ENCODE results near the gene TLCD3A. TPM values are rescaled to one million over a fixed set of nuclear protein-coding genes. Genes with fewer than 3 reads are reported as not detected.

The TLCD3A gene
- total and polyA plus RNA-seq, 2 of the 4 experiments (the other 2 are of a cell fraction): 15.2 to 35.0 TPM

- no peak overlapping the region for H3K18ac ChIP-seq (ENCODE audit: low read depth, low read length)
- H3K56ac ChIP-seq (ENCODE audit: extremely low read depth, insufficient read depth, low read length): no peak overlapping the region; the same call in 1 of the 2 replicates
- intact Hi-C loops (cut with micrococcal nuclease) (no loop called here), dilution Hi-C loops (cut with HindIII; ENCODE audit: low sequenced_read_pairs, unreplicated experiment) (no loop called here), in situ Hi-C loops (cut with MboI; ENCODE audit: low sequenced_read_pairs) (no loop called here)
- H3K9ac ChIP-seq (ENCODE audit: low read depth, low read length): no peak overlapping the region
- no peak overlapping the region for H2BK120ac ChIP-seq (ENCODE audit: low read depth, low read length)
- peaks cover 28% of the 10 kb centered on the region for H4K20me1 ChIP-seq (ENCODE audit: insufficient read depth, low read length)
- peaks cover 8% of the 10 kb centered on the region for H3K9me1 ChIP-seq (ENCODE audit: insufficient read depth, low read length)
- 92% methylated on average over 11 of the region's 18 CpGs; no CpG with 5 or more reads in 1 of the 2 experiments for WGBS, 2 experiments (ENCODE audit: extremely low coverage in 2 of 2, insufficient read length in 1 of 2)
- H3K4me2 ChIP-seq (ENCODE audit: low read depth, low read length): no peak overlapping the region
- no peak overlapping the region for H3K23ac ChIP-seq (ENCODE audit: low read depth, low read length)
- H3K9me3 ChIP-seq (ENCODE audit: control insufficient read depth, insufficient read depth, low read length): no peaks in the 10 kb centered on the region
- H3K36me3 ChIP-seq (ENCODE audit: control insufficient read depth, insufficient read depth, low read length): peaks cover 51% of the 10 kb centered on the region
- no peak overlapping the region for H2AK5ac ChIP-seq (ENCODE audit: low read depth, low read length)
- no peak overlapping the region for H2AK9ac ChIP-seq (replicated peaks; ENCODE audit: low read depth, low read length, poor library complexity)
- H2BK15ac ChIP-seq (ENCODE audit: low read depth, low read length): no peak overlapping the region
- no peak overlapping the region for H3K27ac ChIP-seq (ENCODE audit: insufficient read depth, low read length)
- H3K4me3 ChIP-seq (ENCODE audit: insufficient read depth, low read depth, low read length): no peak overlapping the region
- no peak for DNase-seq
- H4K91ac ChIP-seq (ENCODE audit: insufficient read depth, low read depth, low read length): no peak overlapping the region
- no peak overlapping the region for H3K14ac ChIP-seq (replicated peaks; ENCODE audit: low read depth, low read length)
- ChIA-PET POLR2A (ENCODE audit: unreplicated experiment) (interaction anchor here (1.0 kb wide), 1 partner anchor 11 kb away, joined by 3 read pairs; no protein-coding TSS in a partner anchor), CTCF (interaction anchor here (0.6 kb wide), 1 partner anchor 22 kb away, joined by 3 read pairs; no protein-coding TSS in a partner anchor)
- H2BK20ac ChIP-seq (ENCODE audit: low read depth, low read length): no peak overlapping the region
- BruUV-seq (replicated peaks): no TSS peak
- H3K79me1 ChIP-seq (ENCODE audit: low read depth in 1 of 2, low read length in 2 of 2): peaks cover 29 to 84% of the 10 kb centered on the region in 2 experiments
- H2AFZ ChIP-seq (replicated peaks; ENCODE audit: low read length, poor library complexity): no peak overlapping the region
- H4K5ac ChIP-seq (ENCODE audit: low read depth, low read length): no peak overlapping the region
- TF ChIP-seq SMC3 (IDR thresholded peaks at IDR 0.05; ENCODE audit: low read depth, low read length) (no peak), POLR2A (IDR thresholded peaks at IDR 0.05; ENCODE audit: low read depth, low read length) (no peak), USF2 (IDR thresholded peaks at IDR 0.05; ENCODE audit: low read depth, low read length) (no peak), RFX5 (IDR thresholded peaks at IDR 0.05; ENCODE audit: low read depth, low read length) (no peak), MAFK (IDR thresholded peaks at IDR 0.05; ENCODE audit: low read depth, low read length) (no peak), CHD1 (IDR thresholded peaks at IDR 0.05; ENCODE audit: low read depth, low read length) (no peak), RCOR1 (IDR thresholded peaks at IDR 0.05; ENCODE audit: insufficient replicate concordance, low read length) (no peak), MXI1 (IDR thresholded peaks at IDR 0.05; ENCODE audit: borderline replicate concordance, low read depth, low read length) (no peak), FOS (IDR thresholded peaks at IDR 0.05; ENCODE audit: low read depth, low read length) (no peak), CEBPB (IDR thresholded peaks at IDR 0.05; ENCODE audit: low read depth, low read length) (no peak), MAZ (IDR thresholded peaks at IDR 0.05; ENCODE audit: borderline replicate concordance, low read depth, low read length) (no peak), RAD21 (IDR thresholded peaks at IDR 0.05; ENCODE audit: low read length) (no peak), NFE2L2 (IDR thresholded peaks at IDR 0.05; ENCODE audit: low read depth, low read length) (no peak), CTCF (conservative IDR thresholded peaks at IDR 0.05; ENCODE audit: low read depth, low read length) (no peak)
- TF ChIP-seq, protein P1, sequence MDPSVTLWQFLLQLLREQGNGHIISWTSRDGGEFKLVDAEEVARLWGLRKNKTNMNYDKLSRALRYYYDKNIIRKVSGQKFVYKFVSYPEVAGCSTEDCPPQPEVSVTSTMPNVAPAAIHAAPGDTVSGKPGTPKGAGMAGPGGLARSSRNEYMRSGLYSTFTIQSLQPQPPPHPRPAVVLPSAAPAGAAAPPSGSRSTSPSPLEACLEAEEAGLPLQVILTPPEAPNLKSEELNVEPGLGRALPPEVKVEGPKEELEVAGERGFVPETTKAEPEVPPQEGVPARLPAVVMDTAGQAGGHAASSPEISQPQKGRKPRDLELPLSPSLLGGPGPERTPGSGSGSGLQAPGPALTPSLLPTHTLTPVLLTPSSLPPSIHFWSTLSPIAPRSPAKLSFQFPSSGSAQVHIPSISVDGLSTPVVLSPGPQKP (IDR thresholded peaks at IDR 0.05; ENCODE audit: borderline replicate concordance, low read depth, low read length): no peak
- H4K8ac ChIP-seq (ENCODE audit: low read depth in 2 of 2, low read length in 2 of 2): no peak overlapping the region
- no peaks in the 10 kb centered on the region for H3K4me1 ChIP-seq (ENCODE audit: control insufficient read depth, insufficient read depth, low read length)
- no peak overlapping the region for H3K4ac ChIP-seq (ENCODE audit: low read depth, low read length)
- no peak overlapping the region for H2BK5ac ChIP-seq (ENCODE audit: low read depth, low read length, poor library complexity, severe bottlenecking)
- ATAC-seq (ENCODE audit: low read depth): no peak
- H3K27me3 ChIP-seq (ENCODE audit: control insufficient read depth, insufficient read depth, low read length): no peaks in the 10 kb centered on the region
These were observed 8.0 kb downstream of the TLCD3A start for GRCh38 chr17:740240-741017.
